ENCODE results near the gene KLHDC4. TPM values are rescaled to one million over a fixed set of nuclear protein-coding genes. Genes with fewer than 3 reads are reported as not detected.
"Not testable (repeated sequence)": the region's sequence is repeated elsewhere in the genome, so short reads cannot be mapped to it uniquely, and the experiment has no call there.

Gene KLHDC4
- total RNA-seq, 1 donor from 2014 or later = 36.4 TPM

GRCh38 chr16:87741700-87742415 is 23.9 kb downstream of the KLHDC4 start:
- no peak for DNase-seq

GRCh38 chr16:87740909-87741424 is 24.8 kb downstream of the KLHDC4 start:
- DNase-seq = no peak

GRCh38 chr16:87740441-87740840 is 25.3 kb downstream of the KLHDC4 start:
- no peak for DNase-seq

GRCh38 chr16:87739801-87740200 is 26.0 kb downstream of the KLHDC4 start:
- no peak for DNase-seq

- no peak for DNase-seq
These were observed 29.8 kb downstream of the KLHDC4 start for GRCh38 chr16:87736008-87736382.

GRCh38 chr16:87735270-87736007 is 30.3 kb downstream of the KLHDC4 start:
- DNase-seq = no peak

- DNase-seq = no peak
These were observed 31.1 kb downstream of the KLHDC4 start for GRCh38 chr16:87734644-87735043.

GRCh38 chr16:87733190-87733589 is 32.6 kb downstream of the KLHDC4 start:
- no peak for DNase-seq

GRCh38 chr16:87731607-87732006 is 34.2 kb downstream of the KLHDC4 start:
- no peak for DNase-seq

- no peak for DNase-seq
These were observed 36.4 kb downstream of the KLHDC4 start for GRCh38 chr16:87729266-87729954.

GRCh38 chr16:87728026-87728425 is 37.8 kb downstream of the KLHDC4 start:
- no peak for DNase-seq

- DNase-seq = no peak
These were observed 38.4 kb downstream of the KLHDC4 start for GRCh38 chr16:87727346-87727745.

GRCh38 chr16:87726577-87726976 is 39.2 kb downstream of the KLHDC4 start:
- DNase-seq = not testable (repeated sequence)

- DNase-seq = peak; percentile 21
These were observed 40.1 kb downstream of the KLHDC4 start for GRCh38 chr16:87725596-87726235.

GRCh38 chr16:87724490-87725291 is 41.1 kb downstream of the KLHDC4 start:
- DNase-seq = peak; percentile 58

GRCh38 chr16:87723226-87723623 is 42.6 kb downstream of the KLHDC4 start:
- DNase-seq = peak; percentile 93

GRCh38 chr16:87722590-87723225 is 43.1 kb downstream of the KLHDC4 start:
- no peak for DNase-seq

GRCh38 chr16:87721622-87722585 is 43.9 kb downstream of the KLHDC4 start:
- DNase-seq = no peak

- no peak for DNase-seq
These were observed 45.3 kb downstream of the KLHDC4 start for GRCh38 chr16:87720446-87720845.

GRCh38 chr16:87718831-87719230 is 47.0 kb downstream of the KLHDC4 start:
- DNase-seq = not testable (repeated sequence)

Measured in dermis blood vessel endothelial cell (primary cell).